Sigmoid colon (tissue), 7 donors: ENCODE results near the gene THBS1. TPM values are rescaled to one million over a fixed set of nuclear protein-coding genes. Genes with fewer than 3 reads are reported as not detected.
A peak's percentile ranks its signal among the peaks of the same experiment; 100 is the strongest.

Source experiments
- DNase-seq: peaks from one replicate; pipeline ENCODE4 v3.0.0-alpha.2; 2019
- H3K27ac ChIP-seq, 4 donors: fragments of 200-600 bp; sonication (generic); one replicate each; pipeline ENCODE4 v1.5.1; 2016 to 2019; ENCODE audit warnings: mild to moderate bottlenecking in 1 of 4
- H3K27me3 ChIP-seq, 3 donors: fragments of 200-600 bp; sonication (generic); one replicate each; pipeline ENCODE4 v1.5.1; 2019; ENCODE audit warnings: mild to moderate bottlenecking in 1 of 3
- H3K36me3 ChIP-seq, 4 donors: fragments of 200-600 bp; sonication (generic); one replicate each; pipeline ENCODE4 v1.5.1; 2016 to 2019
- H3K4me1 ChIP-seq, 4 donors: fragments of 200-600 bp; sonication (generic); one replicate each; pipeline ENCODE4 v1.5.1; 2017 to 2019
- H3K4me3 ChIP-seq, 4 donors: fragments of 200-600 bp; sonication (generic); one replicate each; pipeline ENCODE4 v1.5.1; 2017 to 2019; ENCODE audit warnings: mild to moderate bottlenecking in 2 of 4, moderate library complexity in 1 of 4
- H3K9me3 ChIP-seq, 4 donors: fragments of 200-600 bp in 3 of 4; sonication (generic) in 3 of 4; one replicate each; pipeline versions ENCODE4 v1.5.1 to v1.6.1; 2013 to 2019
- EP300 ChIP-seq, 4 donors: sonication (generic); formaldehyde crosslinking; IDR thresholded peaks; one replicate each; pipeline ENCODE4 v1.6.1; 2017; ENCODE audit warnings: antibody characterized with exemption in 4 of 4
- POLR2A ChIP-seq, 2 donors: fragments of 450-650 bp; IDR thresholded peaks; one replicate each; pipeline ENCODE4 v1.6.1; 2016; ENCODE audit warnings: antibody characterized with exemption in 2 of 2, mild to moderate bottlenecking in 2 of 2, moderate library complexity in 2 of 2
- POLR2AphosphoS5 ChIP-seq, 4 donors: sonication (generic); formaldehyde crosslinking; IDR thresholded peaks; one replicate each; pipeline ENCODE4 v1.6.1; 2017; ENCODE audit warnings: antibody characterized with exemption in 4 of 4
- WGBS, 2 donors: extraction: QIAGEN DNeasy Blood & Tissue Kit; methylation state at CpG; one replicate each; pipeline ENCODE4 v1.1.7; 2013; 5-methylcytosine and 5-hydroxymethylcytosine counted together
- intact Hi-C: fragments of 100-400 bp; cut with DNase I; formaldehyde crosslinking; loops from one replicate; pipeline ENCODE4 v1.15.1; 2023
- polyA plus RNA-seq, 3 donors: library from polyadenylated mRNA; stranded (reverse); fragments of 200-250 nt; gene quantifications; one replicate each; pipeline ENCODE4 v1.2.3, GENCODE V29; 2013
- total RNA-seq, 4 donors: library from RNA; depleted of rRNA; stranded (reverse); fragments of >200 nt; gene quantifications; one replicate each; pipeline ENCODE4 v1.1.0, GENCODE V29; 2016
- TF ChIP-seq, protein P1 (sequence below), 4 experiments: fragments of 450-650 bp in 3 of 4; fragments of 200-600 bp in 1 of 4; IDR thresholded peaks; one replicate each; pipeline ENCODE4 v1.5.1; 2016 to 2019; ENCODE audit warnings: antibody characterized with exemption in 4 of 4, mild to moderate bottlenecking in 3 of 4, moderate library complexity in 2 of 4
- donor health status: healthy with polysubstance abuse.
- donor health status: Bipolar disorder and iron deficiency.
- donor health status: healthy.

Gene THBS1
- total and polyA plus RNA-seq, 7 donors: 13.2 to 3,974 (median 172) TPM

DNA sequence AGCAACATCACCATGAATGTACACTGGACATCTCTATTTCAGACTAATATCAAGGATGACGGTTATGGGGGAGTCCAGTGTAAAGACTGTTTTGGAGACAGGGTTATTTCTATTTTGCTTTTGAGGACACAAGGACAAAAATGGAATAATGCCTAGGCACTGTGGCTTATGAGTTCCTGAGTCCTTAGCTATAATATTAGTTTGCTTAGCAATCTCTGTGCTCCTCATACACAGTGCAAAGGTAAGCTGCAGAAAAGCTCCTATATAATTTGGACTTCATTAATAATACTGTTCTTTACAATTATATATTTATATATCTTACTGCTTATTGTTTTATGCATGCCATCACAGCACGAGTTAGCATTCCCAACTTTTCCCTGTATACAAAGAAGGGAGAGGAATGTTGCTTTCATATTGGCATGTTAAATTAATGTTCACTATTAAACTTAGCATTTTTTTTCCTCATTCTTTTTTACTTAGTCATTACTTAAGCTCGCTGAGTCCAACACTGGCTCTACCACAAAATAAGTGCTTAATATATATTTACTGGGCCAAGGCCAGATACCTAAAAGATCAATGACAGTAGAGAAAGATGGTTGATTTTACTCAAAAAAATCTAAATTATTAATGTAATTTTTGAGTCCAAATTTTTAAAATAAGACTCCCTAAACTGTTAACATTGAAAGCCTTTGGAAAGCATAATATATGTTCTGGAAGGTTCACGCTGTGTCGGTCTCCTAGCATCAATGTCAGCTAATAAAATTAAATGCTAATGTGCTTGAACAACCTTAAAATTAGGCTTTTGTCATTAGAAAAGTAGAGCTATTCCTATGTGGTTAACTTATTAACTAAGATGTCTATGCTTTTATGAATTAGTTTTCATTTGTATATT is 13.8 kb downstream of the THBS1 start:
- 55 to 76% methylated on average over 5 of the region's 5 CpGs for whole genome bisulfite sequencing, 2 donors
- H3K27me3 ChIP-seq: no peaks in the 10 kb centered on the region
- H3K27ac ChIP-seq: peak overlapping the region in 3 of 4 donors; percentile 27 to 67 (median 41)
- peaks cover 32 to 73% (median 53%) of the 10 kb centered on the region in 4 donors for H3K36me3 ChIP-seq
- intact Hi-C loops: no loop called here
- DNase-seq: no peak
- no peaks in the 10 kb centered on the region for H3K9me3 ChIP-seq
- H3K4me1 ChIP-seq: peaks cover 0 to 49% (median 37%) of the 10 kb centered on the region in 4 donors
- no peak overlapping the region for H3K4me3 ChIP-seq
- TF ChIP-seq EP300 (IDR thresholded peaks at IDR 0.05) (no peak), POLR2AphosphoS5 (IDR thresholded peaks at IDR 0.05) (peak in 1 of 4 donors; percentile 4)

DNA sequence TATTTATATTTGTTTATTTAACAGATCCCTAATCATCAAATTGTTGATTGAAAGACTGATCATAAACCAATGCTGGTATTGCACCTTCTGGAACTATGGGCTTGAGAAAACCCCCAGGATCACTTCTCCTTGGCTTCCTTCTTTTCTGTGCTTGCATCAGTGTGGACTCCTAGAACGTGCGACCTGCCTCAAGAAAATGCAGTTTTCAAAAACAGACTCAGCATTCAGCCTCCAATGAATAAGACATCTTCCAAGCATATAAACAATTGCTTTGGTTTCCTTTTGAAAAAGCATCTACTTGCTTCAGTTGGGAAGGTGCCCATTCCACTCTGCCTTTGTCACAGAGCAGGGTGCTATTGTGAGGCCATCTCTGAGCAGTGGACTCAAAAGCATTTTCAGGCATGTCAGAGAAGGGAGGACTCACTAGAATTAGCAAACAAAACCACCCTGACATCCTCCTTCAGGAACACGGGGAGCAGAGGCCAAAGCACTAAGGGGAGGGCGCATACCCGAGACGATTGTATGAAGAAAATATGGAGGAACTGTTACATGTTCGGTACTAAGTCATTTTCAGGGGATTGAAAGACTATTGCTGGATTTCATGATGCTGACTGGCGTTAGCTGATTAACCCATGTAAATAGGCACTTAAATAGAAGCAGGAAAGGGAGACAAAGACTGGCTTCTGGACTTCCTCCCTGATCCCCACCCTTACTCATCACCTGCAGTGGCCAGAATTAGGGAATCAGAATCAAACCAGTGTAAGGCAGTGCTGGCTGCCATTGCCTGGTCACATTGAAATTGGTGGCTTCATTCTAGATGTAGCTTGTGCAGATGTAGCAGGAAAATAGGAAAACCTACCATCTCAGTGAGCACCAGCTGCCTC is 14.7 kb downstream of the THBS1 start:
- no peak overlapping the region for H3K4me3 ChIP-seq
- DNase-seq: no peak
- intact Hi-C loops: no loop called here
- TF ChIP-seq, protein P1, sequence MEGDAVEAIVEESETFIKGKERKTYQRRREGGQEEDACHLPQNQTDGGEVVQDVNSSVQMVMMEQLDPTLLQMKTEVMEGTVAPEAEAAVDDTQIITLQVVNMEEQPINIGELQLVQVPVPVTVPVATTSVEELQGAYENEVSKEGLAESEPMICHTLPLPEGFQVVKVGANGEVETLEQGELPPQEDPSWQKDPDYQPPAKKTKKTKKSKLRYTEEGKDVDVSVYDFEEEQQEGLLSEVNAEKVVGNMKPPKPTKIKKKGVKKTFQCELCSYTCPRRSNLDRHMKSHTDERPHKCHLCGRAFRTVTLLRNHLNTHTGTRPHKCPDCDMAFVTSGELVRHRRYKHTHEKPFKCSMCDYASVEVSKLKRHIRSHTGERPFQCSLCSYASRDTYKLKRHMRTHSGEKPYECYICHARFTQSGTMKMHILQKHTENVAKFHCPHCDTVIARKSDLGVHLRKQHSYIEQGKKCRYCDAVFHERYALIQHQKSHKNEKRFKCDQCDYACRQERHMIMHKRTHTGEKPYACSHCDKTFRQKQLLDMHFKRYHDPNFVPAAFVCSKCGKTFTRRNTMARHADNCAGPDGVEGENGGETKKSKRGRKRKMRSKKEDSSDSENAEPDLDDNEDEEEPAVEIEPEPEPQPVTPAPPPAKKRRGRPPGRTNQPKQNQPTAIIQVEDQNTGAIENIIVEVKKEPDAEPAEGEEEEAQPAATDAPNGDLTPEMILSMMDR (IDR thresholded peaks at IDR 0.05): no peak
- TF ChIP-seq POLR2AphosphoS5 (IDR thresholded peaks at IDR 0.05): peak in 3 of 4 donors; percentile 9 to 49 (median 38)
- 32 to 69% methylated on average over 8 of the region's 8 CpGs for WGBS, 2 donors
- H3K9me3 ChIP-seq: no peaks in the 10 kb centered on the region
- H3K27ac ChIP-seq: peak overlapping the region in 3 of 4 donors; percentile 33 to 67 (median 41)
- peaks cover 23 to 64% (median 45%) of the 10 kb centered on the region in 4 donors for H3K36me3 ChIP-seq
- no peaks in the 10 kb centered on the region for H3K27me3 ChIP-seq
- H3K4me1 ChIP-seq: peaks cover 0 to 48% (median 29%) of the 10 kb centered on the region in 4 donors

- no peak overlapping the region for H3K4me3 ChIP-seq
- peaks cover 0 to 41% (median 22%) of the 10 kb centered on the region in 4 donors for H3K4me1 ChIP-seq
- no peak for DNase-seq
- 26 to 61% methylated on average over 5 of the region's 5 CpGs for WGBS, 2 donors
- H3K9me3 ChIP-seq: no peaks in the 10 kb centered on the region
- peak in 1 of 4 donors; percentile 31 for TF ChIP-seq POLR2AphosphoS5 (IDR thresholded peaks at IDR 0.05)
- TF ChIP-seq POLR2A (IDR thresholded peaks at IDR 0.05): no peak
- peak overlapping the region in 2 of 4 donors; percentile 41 to 67 for H3K27ac ChIP-seq
- intact Hi-C loops: no loop called here
- H3K27me3 ChIP-seq: no peaks in the 10 kb centered on the region
- peaks cover 20 to 55% (median 37%) of the 10 kb centered on the region in 4 donors for H3K36me3 ChIP-seq
Measured at GRCh38 chr15:39596358-39597051, 15.6 kb downstream of the THBS1 start.

GRCh38 chr15:39597336-39597735 is 16.5 kb downstream of the THBS1 start:
- H3K27ac ChIP-seq: peak overlapping the region; percentile 37 to 55 (median 45)
- DNase-seq: no peak
- no peaks in the 10 kb centered on the region for H3K9me3 ChIP-seq
- H3K4me3 ChIP-seq: no peak overlapping the region
- WGBS, 2 donors: 36 to 75% methylated on average over 2 of the region's 2 CpGs
- H3K27me3 ChIP-seq: no peaks in the 10 kb centered on the region
- peaks cover 0 to 41% (median 18%) of the 10 kb centered on the region in 4 donors for H3K4me1 ChIP-seq
- intact Hi-C loops: no loop called here
- H3K36me3 ChIP-seq: peaks cover 17 to 47% (median 34%) of the 10 kb centered on the region in 4 donors
- TF ChIP-seq POLR2A (IDR thresholded peaks at IDR 0.05) (no peak), POLR2AphosphoS5 (IDR thresholded peaks at IDR 0.05) (peak in 1 of 4 donors; percentile 19), EP300 (IDR thresholded peaks at IDR 0.05) (no peak)
- TF ChIP-seq, protein P1 (IDR thresholded peaks at IDR 0.05): no peak

GRCh38 chr15:39597751-39598185 is 16.9 kb downstream of the THBS1 start:
- no peak overlapping the region for H3K4me3 ChIP-seq
- no peaks in the 10 kb centered on the region for H3K27me3 ChIP-seq
- peaks cover 0 to 37% (median 18%) of the 10 kb centered on the region in 4 donors for H3K4me1 ChIP-seq
- TF ChIP-seq POLR2AphosphoS5 (IDR thresholded peaks at IDR 0.05) (peak in 2 of 4 donors; percentile 16 to 45), EP300 (IDR thresholded peaks at IDR 0.05) (no peak)
- 35 to 75% methylated on average over 6 of the region's 6 CpGs for WGBS, 2 donors
- H3K36me3 ChIP-seq: peaks cover 17 to 42% (median 29%) of the 10 kb centered on the region in 4 donors
- intact Hi-C loops: no loop called here
- H3K9me3 ChIP-seq: no peaks in the 10 kb centered on the region
- no peak for DNase-seq
- H3K27ac ChIP-seq: peak overlapping the region; percentile 37 to 55 (median 45)
